ENCODE data around the gene RIBC1.

RIBC1 gene

GRCh38 chrX:53433651-53434639 lies 11.3 kb downstream of the RIBC1 start, which contains the start of gene HSD17B10:
HSD17B10 (minus strand) TSS chrX:53434370; CDS start chrX:53434345, 25 bp downstream.
- Histone ChIP-seq H3K4me1 (ENCODE audit: insufficient read depth, poor library complexity, severe bottlenecking) (no peaks in the 10 kb centered on the region), H3K9me3 (ENCODE audit: severe bottlenecking) (no peaks in the 10 kb centered on the region), H3K27ac (ENCODE audit: poor library complexity, severe bottlenecking) (peak within 1 kb of the TSS; percentile 18), H3K36me3 (ENCODE audit: low read depth) (no peaks in the 10 kb centered on the region), H3K27me3 (ENCODE audit: insufficient read depth, poor library complexity, severe bottlenecking) (no peaks in the 10 kb centered on the region), H3K4me3 (ENCODE audit: severe bottlenecking) (peak within 1 kb of the TSS; percentile 53)
- TF ChIP-seq CTCF (IDR thresholded peaks at IDR 0.05; ENCODE audit: poor library complexity, severe bottlenecking): no peak
- ATAC-seq (ENCODE audit: low read depth) (peak; percentile 97), DNase-seq (ENCODE audit: low spot score) (peak; percentile 87)

- H3K27me3 ChIP-seq (ENCODE audit: insufficient read depth, poor library complexity, severe bottlenecking): no peaks in the 10 kb centered on the region
- H3K27ac ChIP-seq (ENCODE audit: poor library complexity, severe bottlenecking): no peak overlapping the region
- H3K9me3 ChIP-seq (ENCODE audit: severe bottlenecking): no peaks in the 10 kb centered on the region
- H3K4me3 ChIP-seq (ENCODE audit: severe bottlenecking): no peak overlapping the region
- TF ChIP-seq CTCF (IDR thresholded peaks at IDR 0.05; ENCODE audit: poor library complexity, severe bottlenecking): peak; percentile 66
- DNase-seq (ENCODE audit: low spot score): no peak
- no peaks in the 10 kb centered on the region for H3K4me1 ChIP-seq (ENCODE audit: insufficient read depth, poor library complexity, severe bottlenecking)
- H3K36me3 ChIP-seq (ENCODE audit: low read depth): no peaks in the 10 kb centered on the region
- peak; percentile 68 for ATAC-seq (ENCODE audit: low read depth)
Measured at GRCh38 chrX:53435997-53436396, 13.3 kb downstream of the RIBC1 start.

- H3K4me1 ChIP-seq (ENCODE audit: insufficient read depth, poor library complexity, severe bottlenecking): no peaks in the 10 kb centered on the region
- no peaks in the 10 kb centered on the region for H3K27me3 ChIP-seq (ENCODE audit: insufficient read depth, poor library complexity, severe bottlenecking)
- no peak overlapping the region for H3K4me3 ChIP-seq (ENCODE audit: severe bottlenecking)
- H3K9me3 ChIP-seq (ENCODE audit: severe bottlenecking): no peaks in the 10 kb centered on the region
- no peak for TF ChIP-seq CTCF (IDR thresholded peaks at IDR 0.05; ENCODE audit: poor library complexity, severe bottlenecking)
- ATAC-seq (ENCODE audit: low read depth) (no peak), DNase-seq (ENCODE audit: low spot score) (no peak)
- H3K36me3 ChIP-seq (ENCODE audit: low read depth): no peaks in the 10 kb centered on the region
- no peak overlapping the region for H3K27ac ChIP-seq (ENCODE audit: poor library complexity, severe bottlenecking)
Measured at GRCh38 chrX:53437206-53437605, 14.5 kb downstream of the RIBC1 start.

GRCh38 chrX:53438174-53438831 lies 15.6 kb downstream of the RIBC1 start:
- H3K9me3 ChIP-seq (ENCODE audit: severe bottlenecking): no peaks in the 10 kb centered on the region
- H3K27me3 ChIP-seq (ENCODE audit: insufficient read depth, poor library complexity, severe bottlenecking): no peaks in the 10 kb centered on the region
- H3K4me1 ChIP-seq (ENCODE audit: insufficient read depth, poor library complexity, severe bottlenecking): no peaks in the 10 kb centered on the region
- DNase-seq (ENCODE audit: low spot score): no peak
- no peak for TF ChIP-seq CTCF (IDR thresholded peaks at IDR 0.05; ENCODE audit: poor library complexity, severe bottlenecking)
- H3K4me3 ChIP-seq (ENCODE audit: severe bottlenecking): no peak overlapping the region
- H3K27ac ChIP-seq (ENCODE audit: poor library complexity, severe bottlenecking): no peak overlapping the region
- ATAC-seq (ENCODE audit: low read depth): no peak
- no peaks in the 10 kb centered on the region for H3K36me3 ChIP-seq (ENCODE audit: low read depth)
